Measurements from ENCODE around the gene ZNF181.

Gene ZNF181

GRCh38 chr19:34759218-34759917 is 25.3 kb downstream of the ZNF181 start:
- no peak for DNase-seq

GRCh38 chr19:34766386-34766785 is 32.3 kb downstream of the ZNF181 start:
- no peak for DNase-seq

GRCh38 chr19:34767951-34768350 is 33.9 kb downstream of the ZNF181 start:
- peak; percentile 23 for DNase-seq

- DNase-seq: peak; percentile 96
Measured at GRCh38 chr19:34772697-34773554, 38.9 kb downstream of the ZNF181 start, which contains the start of gene ZNF599. Gene ZNF599, minus strand, starts transcription at chr19:34773215. Its CDS starts 374 bp downstream, at chr19:34772841.

- DNase-seq: no peak
Measured at GRCh38 chr19:34773555-34773864, 39.5 kb downstream of the ZNF181 start.

- DNase-seq: no peak
Measured at GRCh38 chr19:34774857-34775256, 40.8 kb downstream of the ZNF181 start.

- no peak for DNase-seq
Measured at GRCh38 chr19:34778342-34778741, 44.3 kb downstream of the ZNF181 start.

GRCh38 chr19:34779652-34780051 is 45.6 kb downstream of the ZNF181 start:
- no peak for DNase-seq

GRCh38 chr19:34786236-34786635 is 52.2 kb downstream of the ZNF181 start:
- DNase-seq: no peak

GRCh38 chr19:34787059-34787824 is 53.2 kb downstream of the ZNF181 start:
- no peak for DNase-seq

GRCh38 chr19:34788074-34788473 is 54.0 kb downstream of the ZNF181 start:
- DNase-seq: no peak

- DNase-seq: no peak
Measured at GRCh38 chr19:34793565-34793964, 59.5 kb downstream of the ZNF181 start.

- DNase-seq: no peak
Measured at GRCh38 chr19:34794066-34794960, 60.3 kb downstream of the ZNF181 start.

All from femur (tissue), 1 donor.